Bronchial epithelial cell (primary cell): ENCODE data around the gene TOMM70. TPM values are rescaled to one million over a fixed set of nuclear protein-coding genes. Genes with fewer than 3 reads are reported as not detected.

Experiments used
- DNase-seq: peaks from one replicate; pipeline ENCODE4 v3.0.0-alpha.2; 2010; ENCODE audit warnings: low read depth
- FAIRE-seq: peaks from 2 replicates; lab custom pipeline; 2011; peaks lifted over from hg19 to GRCh38; lab: Jason Lieb, UNC
- H3K27me3 ChIP-seq: 2 replicates; pipeline ENCODE4 v1.5.1; 2011; ENCODE audit warnings: low read length; ENCODE audit not compliant: control insufficient read depth, insufficient read depth
- H3K36me3 ChIP-seq: 2 replicates; pipeline ENCODE4 v1.5.1; 2011; ENCODE audit warnings: low read length; ENCODE audit not compliant: control insufficient read depth, insufficient read depth
- H3K4me3 ChIP-seq: 2 replicates; pipeline ENCODE4 v1.5.1; 2011; ENCODE audit warnings: mild to moderate bottlenecking, low read depth, low read length, control low read depth
- CTCF ChIP-seq: IDR thresholded peaks from 2 replicates; pipeline ENCODE4 v1.5.1; 2011; ENCODE audit warnings: mild to moderate bottlenecking, moderate library complexity, low read length, control low read depth, inconsistent platforms; ENCODE audit not compliant: insufficient read depth, severe bottlenecking
- total RNA-seq: library from RNA; depleted of rRNA; stranded (reverse); fragments of >200 nt; gene quantifications from 2 replicates; pipeline ENCODE4 v1.2.1, GENCODE V29; 2014

Gene TOMM70
- total RNA-seq, 1 donor from 2014 or later, result 40.8 TPM

- H3K4me3 ChIP-seq, result no peak overlapping the region
- no peaks in the 10 kb centered on the region for H3K27me3 ChIP-seq
- no peak for DNase-seq
- no peak for TF ChIP-seq CTCF
- H3K36me3 ChIP-seq, result peaks cover 6% of the 10 kb centered on the region
- no peak for FAIRE-seq
These were observed 30.1 kb downstream of the TOMM70 start for GRCh38 chr3:100370756-100371155.

GRCh38 chr3:100368441-100368840 lies 32.4 kb downstream of the TOMM70 start:
- FAIRE-seq (no peak), DNase-seq (no peak)
- no peaks in the 10 kb centered on the region for H3K27me3 ChIP-seq
- H3K4me3 ChIP-seq, result no peak overlapping the region
- TF ChIP-seq CTCF, result no peak
- H3K36me3 ChIP-seq, result peaks cover 6% of the 10 kb centered on the region

GRCh38 chr3:100366424-100366823 lies 34.5 kb downstream of the TOMM70 start:
- Histone ChIP-seq H3K4me3 (no peak overlapping the region), H3K36me3 (peaks cover 2% of the 10 kb centered on the region), H3K27me3 (no peaks in the 10 kb centered on the region)
- DNase-seq, result no peak
- FAIRE-seq, result no peak
- TF ChIP-seq CTCF, result no peak

GRCh38 chr3:100364421-100364820 lies 36.5 kb downstream of the TOMM70 start:
- no peak for FAIRE-seq
- no peak for TF ChIP-seq CTCF
- H3K36me3 ChIP-seq, result peaks cover 2% of the 10 kb centered on the region
- DNase-seq, result no peak
- no peaks in the 10 kb centered on the region for H3K27me3 ChIP-seq
- H3K4me3 ChIP-seq, result no peak overlapping the region

DNA sequence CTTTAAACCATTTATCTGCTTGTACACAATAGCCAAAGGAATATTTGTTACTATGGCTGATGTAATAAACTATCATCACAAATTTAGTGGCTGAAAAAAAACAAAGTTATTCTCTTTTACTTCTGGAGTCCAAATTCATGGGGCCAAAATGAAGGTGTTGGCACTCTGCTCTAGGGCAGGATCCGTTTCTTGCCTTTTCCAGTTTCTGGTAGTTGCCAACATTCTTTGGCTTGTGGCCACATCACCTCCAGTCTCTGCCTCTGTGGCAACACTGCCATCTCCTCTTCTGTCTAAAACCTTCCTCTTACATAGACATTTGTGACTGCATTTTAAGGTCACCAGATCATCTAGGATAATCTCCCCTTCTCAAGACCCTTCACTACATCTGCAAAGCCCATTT lies 39.0 kb downstream of the TOMM70 start:
- H3K4me3 ChIP-seq, result no peak overlapping the region
- FAIRE-seq (no peak), DNase-seq (no peak)
- H3K27me3 ChIP-seq, result no peaks in the 10 kb centered on the region
- no peak for TF ChIP-seq CTCF
- H3K36me3 ChIP-seq, result peaks cover 1% of the 10 kb centered on the region

DNA sequence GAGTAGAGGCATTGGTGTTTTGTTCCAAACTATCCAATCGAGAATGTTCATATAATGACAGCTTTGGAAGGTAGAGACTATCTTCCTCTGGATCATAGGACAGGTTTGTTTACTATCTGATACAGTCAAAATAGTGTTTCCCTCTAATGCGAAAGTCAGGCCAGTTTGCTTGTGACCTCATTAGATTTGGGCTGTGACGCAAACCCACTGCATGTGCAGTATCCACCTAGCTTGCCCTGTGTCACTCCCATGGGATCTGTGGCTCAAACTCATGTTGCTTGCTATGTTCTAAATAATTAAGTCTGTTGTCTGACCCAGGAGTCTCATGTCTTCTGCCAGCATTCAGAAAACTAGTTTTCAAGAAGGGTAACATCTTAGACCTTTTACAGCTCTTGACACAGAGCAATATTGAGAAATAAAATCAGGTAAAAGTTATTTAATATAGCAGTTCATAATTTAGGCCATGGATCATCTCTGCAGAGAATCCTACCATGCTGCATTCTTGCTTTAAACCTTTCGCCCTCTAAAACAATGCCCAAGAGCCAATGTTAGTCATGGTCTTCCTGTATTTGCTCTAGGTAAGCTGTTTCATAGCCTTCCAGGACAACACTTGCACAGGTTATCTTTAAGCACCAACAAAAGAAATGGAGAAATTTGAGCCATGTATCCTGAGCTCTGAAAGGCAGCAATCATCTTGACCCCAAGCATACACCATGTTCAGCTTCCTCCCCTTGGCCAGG lies 40.0 kb downstream of the TOMM70 start:
- no peaks in the 10 kb centered on the region for H3K27me3 ChIP-seq
- DNase-seq (peak; percentile 11), FAIRE-seq (peak; percentile 28)
- H3K4me3 ChIP-seq, result no peak overlapping the region
- no peaks in the 10 kb centered on the region for H3K36me3 ChIP-seq
- no peak for TF ChIP-seq CTCF
